Measurements from ENCODE around the gene NEUROG1.
A peak's percentile ranks its signal among the peaks of the same experiment; 100 is the strongest.

NEUROG1 gene

GRCh38 chr5:135553688-135554462 is 18.1 kb upstream of the NEUROG1 start:
- peak; percentile 80 for TF ChIP-seq CTCF (IDR thresholded peaks at IDR 0.05; ENCODE audit: insufficient read depth, low read depth, low read length, missing control alignments)
- peak; percentile 69 for DNase-seq (ENCODE audit: low read depth)
- H3K4me3 ChIP-seq (ENCODE audit: low read length) = no peak overlapping the region

DNA sequence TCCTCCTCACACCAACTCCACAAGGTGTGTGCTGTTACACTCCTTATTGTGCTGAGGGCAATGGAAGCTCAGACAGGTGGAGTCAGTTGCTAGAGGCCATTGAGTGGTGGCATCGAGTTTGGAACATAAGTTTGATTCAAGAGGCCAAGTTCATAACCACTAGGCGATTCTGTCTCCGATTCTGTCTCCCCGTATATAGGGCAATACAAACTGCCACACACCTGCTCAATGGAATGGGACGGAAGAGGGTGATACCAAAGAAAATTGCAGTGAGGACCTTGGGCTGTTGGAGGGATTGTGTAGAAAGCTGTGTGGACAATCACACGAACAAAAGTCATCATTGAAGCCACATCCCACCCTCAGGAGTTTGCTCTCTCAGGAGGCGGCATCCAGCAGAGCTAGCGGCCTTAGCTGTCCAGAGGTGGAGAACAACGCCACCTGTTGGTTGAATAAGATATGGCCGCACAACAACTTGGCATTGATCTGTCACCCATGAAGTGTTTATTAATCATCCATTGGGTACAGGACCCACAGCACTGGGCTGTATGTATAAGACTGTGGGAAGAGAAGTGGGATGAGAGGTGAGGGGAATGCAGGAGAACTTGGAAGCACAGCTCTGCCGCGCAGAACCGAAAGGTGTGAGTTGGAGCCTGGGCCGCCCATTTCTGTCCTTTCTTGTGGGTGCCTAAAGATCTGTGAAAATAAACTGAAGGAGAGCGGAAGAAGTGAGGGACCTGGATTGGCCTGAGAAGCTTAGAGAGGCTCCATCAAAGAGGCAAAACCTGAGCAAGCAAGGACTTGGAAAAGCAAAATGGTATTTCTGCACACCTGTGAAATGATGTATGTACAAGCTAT is 16.1 kb upstream of the NEUROG1 start:
- TF ChIP-seq CTCF (IDR thresholded peaks at IDR 0.05; ENCODE audit: insufficient read depth, low read depth, low read length, missing control alignments) = peak; percentile 87
- peak; percentile 82 for DNase-seq (ENCODE audit: low read depth)
- H3K4me3 ChIP-seq (ENCODE audit: low read length) = no peak overlapping the region

DNA sequence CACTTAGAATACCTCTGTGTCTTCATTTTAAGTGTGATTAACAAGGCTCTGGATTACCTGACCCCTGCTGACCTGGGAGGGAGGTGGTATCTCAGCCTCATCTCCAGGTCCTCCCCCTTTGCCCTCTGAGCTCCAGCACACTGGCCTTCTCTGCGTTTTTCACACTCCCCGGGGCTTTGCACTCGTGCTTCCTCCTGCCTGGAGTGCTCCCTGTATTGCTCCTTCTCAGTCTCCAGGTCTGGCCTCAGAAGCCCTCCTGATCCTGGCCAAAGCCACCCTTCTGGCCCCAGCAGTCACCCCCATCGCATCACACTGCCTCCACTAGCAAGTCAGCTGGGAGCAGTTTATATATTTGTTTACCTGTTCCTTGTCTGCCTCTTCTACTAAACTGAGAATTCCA is 13.6 kb upstream of the NEUROG1 start:
- no peak overlapping the region for H3K4me3 ChIP-seq (ENCODE audit: low read length)
- TF ChIP-seq CTCF (IDR thresholded peaks at IDR 0.05; ENCODE audit: insufficient read depth, low read depth, low read length, missing control alignments) = no peak
- no peak for DNase-seq (ENCODE audit: low read depth)

GRCh38 chr5:135547590-135548254 is 12.0 kb upstream of the NEUROG1 start:
- H3K4me3 ChIP-seq (ENCODE audit: low read length) = no peak overlapping the region
- DNase-seq (ENCODE audit: low read depth) = no peak
- TF ChIP-seq CTCF (IDR thresholded peaks at IDR 0.05; ENCODE audit: insufficient read depth, low read depth, low read length, missing control alignments) = no peak

- no peak for TF ChIP-seq CTCF (IDR thresholded peaks at IDR 0.05; ENCODE audit: insufficient read depth, low read depth, low read length, missing control alignments)
- no peak overlapping the region for H3K4me3 ChIP-seq (ENCODE audit: low read length)
- DNase-seq (ENCODE audit: low read depth) = no peak
Observed at GRCh38 chr5:135546912-135547311, 11.1 kb upstream of the NEUROG1 start.

DNA sequence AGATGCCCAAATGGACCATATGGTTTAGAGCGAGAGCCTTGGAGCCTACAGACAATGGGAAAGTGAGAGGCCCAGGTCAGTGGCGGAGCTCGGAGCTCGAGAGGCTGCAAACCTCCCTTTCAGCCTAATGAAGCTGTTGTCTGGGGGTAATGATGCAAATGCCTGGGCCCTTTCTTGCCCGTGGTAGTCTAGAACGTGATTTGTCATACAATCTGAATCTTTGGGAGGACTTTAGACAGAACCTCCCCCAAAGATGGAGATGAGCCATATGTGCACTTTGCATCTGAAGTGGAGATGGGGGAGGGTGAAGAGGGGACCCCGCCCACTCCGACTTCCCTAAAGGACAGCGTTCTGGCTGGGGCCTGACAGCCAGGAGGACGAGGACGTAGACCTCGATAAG is 10.3 kb upstream of the NEUROG1 start:
- no peak for TF ChIP-seq CTCF (IDR thresholded peaks at IDR 0.05; ENCODE audit: insufficient read depth, low read depth, low read length, missing control alignments)
- H3K4me3 ChIP-seq (ENCODE audit: low read length) = no peak overlapping the region
- DNase-seq (ENCODE audit: low read depth) = no peak

Measured in epithelial cell of esophagus (primary cell).